HT-29 (cell line): ENCODE results near the gene HOXC5. TPM values are rescaled to one million over a fixed set of nuclear protein-coding genes. Genes with fewer than 3 reads are reported as not detected.
A peak's percentile ranks its signal among the peaks of the same experiment; 100 is the strongest.

ENCODE experiments used
- DNase-seq: peaks from one replicate; pipeline ENCODE4 v3.0.0-alpha.2; 2015; ENCODE audit warnings: low spot score
- total RNA-seq: library from RNA; depleted of rRNA; stranded (reverse); fragments of >200 nt; shearing (Covaris generic); gene quantifications from 2 replicates; pipeline ENCODE4 v1.2.3, GENCODE V29; 2014

The HOXC5 gene
- total RNA-seq, 1 experiment from 2014 or later, result 0.41 TPM

GRCh38 chr12:54006559-54007220 is 26.2 kb upstream of the HOXC5 start:
- no peak for DNase-seq

GRCh38 chr12:54007538-54008259 is 25.2 kb upstream of the HOXC5 start:
- no peak for DNase-seq

- no peak for DNase-seq
These were observed 24.6 kb upstream of the HOXC5 start for GRCh38 chr12:54008260-54008552.

GRCh38 chr12:54009171-54010052 is 23.4 kb upstream of the HOXC5 start:
- DNase-seq, result no peak

GRCh38 chr12:54010053-54010971 is 22.5 kb upstream of the HOXC5 start:
- DNase-seq, result no peak

- DNase-seq, result no peak
These were observed 21.7 kb upstream of the HOXC5 start for GRCh38 chr12:54010972-54011664.

- DNase-seq, result no peak
These were observed 21.0 kb upstream of the HOXC5 start for GRCh38 chr12:54011665-54012532.

GRCh38 chr12:54012631-54013409 is 20.0 kb upstream of the HOXC5 start:
- DNase-seq, result no peak

- DNase-seq, result no peak
These were observed 18.4 kb upstream of the HOXC5 start for GRCh38 chr12:54014377-54015017.

GRCh38 chr12:54015018-54015931 is 17.6 kb upstream of the HOXC5 start:
- no peak for DNase-seq

- no peak for DNase-seq
These were observed 16.8 kb upstream of the HOXC5 start for GRCh38 chr12:54016051-54016450.

- DNase-seq, result peak; percentile 79
These were observed 16.3 kb upstream of the HOXC5 start for GRCh38 chr12:54016478-54016964.

GRCh38 chr12:54017027-54017788 is 15.6 kb upstream of the HOXC5 start:
- DNase-seq, result peak; percentile 77

- peak; percentile 87 for DNase-seq
These were observed 14.9 kb upstream of the HOXC5 start for GRCh38 chr12:54017878-54018467.

GRCh38 chr12:54018468-54018984 is 14.3 kb upstream of the HOXC5 start:
- no peak for DNase-seq
